GM21737 (cell line): ENCODE measurements around the gene DHX30.
"Not testable (repeated sequence)": the region's sequence is repeated elsewhere in the genome, so short reads cannot be mapped to it uniquely, and the experiment has no call there.

Experiments
- ATAC-seq: cut with Tn5 transposase; IDR thresholded peaks from one replicate; pipeline ENCODE4 v1.9.1; 2021; ENCODE audit warnings: mild to moderate bottlenecking, moderate library complexity; ENCODE audit not compliant: unreplicated experiment

DHX30 gene, protein sequence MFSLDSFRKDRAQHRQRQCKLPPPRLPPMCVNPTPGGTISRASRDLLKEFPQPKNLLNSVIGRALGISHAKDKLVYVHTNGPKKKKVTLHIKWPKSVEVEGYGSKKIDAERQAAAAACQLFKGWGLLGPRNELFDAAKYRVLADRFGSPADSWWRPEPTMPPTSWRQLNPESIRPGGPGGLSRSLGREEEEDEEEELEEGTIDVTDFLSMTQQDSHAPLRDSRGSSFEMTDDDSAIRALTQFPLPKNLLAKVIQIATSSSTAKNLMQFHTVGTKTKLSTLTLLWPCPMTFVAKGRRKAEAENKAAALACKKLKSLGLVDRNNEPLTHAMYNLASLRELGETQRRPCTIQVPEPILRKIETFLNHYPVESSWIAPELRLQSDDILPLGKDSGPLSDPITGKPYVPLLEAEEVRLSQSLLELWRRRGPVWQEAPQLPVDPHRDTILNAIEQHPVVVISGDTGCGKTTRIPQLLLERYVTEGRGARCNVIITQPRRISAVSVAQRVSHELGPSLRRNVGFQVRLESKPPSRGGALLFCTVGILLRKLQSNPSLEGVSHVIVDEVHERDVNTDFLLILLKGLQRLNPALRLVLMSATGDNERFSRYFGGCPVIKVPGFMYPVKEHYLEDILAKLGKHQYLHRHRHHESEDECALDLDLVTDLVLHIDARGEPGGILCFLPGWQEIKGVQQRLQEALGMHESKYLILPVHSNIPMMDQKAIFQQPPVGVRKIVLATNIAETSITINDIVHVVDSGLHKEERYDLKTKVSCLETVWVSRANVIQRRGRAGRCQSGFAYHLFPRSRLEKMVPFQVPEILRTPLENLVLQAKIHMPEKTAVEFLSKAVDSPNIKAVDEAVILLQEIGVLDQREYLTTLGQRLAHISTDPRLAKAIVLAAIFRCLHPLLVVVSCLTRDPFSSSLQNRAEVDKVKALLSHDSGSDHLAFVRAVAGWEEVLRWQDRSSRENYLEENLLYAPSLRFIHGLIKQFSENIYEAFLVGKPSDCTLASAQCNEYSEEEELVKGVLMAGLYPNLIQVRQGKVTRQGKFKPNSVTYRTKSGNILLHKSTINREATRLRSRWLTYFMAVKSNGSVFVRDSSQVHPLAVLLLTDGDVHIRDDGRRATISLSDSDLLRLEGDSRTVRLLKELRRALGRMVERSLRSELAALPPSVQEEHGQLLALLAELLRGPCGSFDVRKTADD

GRCh38 chr3:47802734-47803479 lies at the start of gene DHX30:
Gene DHX30, plus strand, starts transcription at chr3:47803138. Its CDS starts 7,546 bp downstream, at chr3:47810684.
- ATAC-seq = peak; percentile 85

GRCh38 chr3:47758261-47759025 lies 44.5 kb upstream of the DHX30 start:
- no peak for ATAC-seq

- ATAC-seq = not testable (repeated sequence)
Observed at GRCh38 chr3:47760207-47760606, 42.7 kb upstream of the DHX30 start.

DNA sequence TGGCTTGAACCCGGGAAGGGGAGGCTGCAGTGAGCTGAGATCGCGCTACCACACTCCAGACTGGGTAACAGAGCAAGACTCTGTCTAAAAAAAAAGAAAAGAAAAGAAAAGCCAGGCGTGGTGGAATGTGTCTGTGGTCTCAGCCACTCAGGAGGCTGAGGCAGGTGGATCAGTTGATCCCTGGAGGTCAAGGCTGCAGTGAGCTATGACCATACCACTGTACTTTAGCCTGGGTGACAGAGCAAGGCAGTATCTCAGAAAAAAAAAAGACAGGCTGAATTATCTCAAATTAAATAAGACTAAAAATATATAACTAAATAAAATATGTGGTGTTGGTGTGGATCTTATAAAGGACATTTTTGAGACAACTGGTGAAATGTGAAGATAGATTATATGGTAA lies 41.9 kb upstream of the DHX30 start:
- ATAC-seq = no peak

- no peak for ATAC-seq
Observed at GRCh38 chr3:47762233-47762632, 40.7 kb upstream of the DHX30 start.

GRCh38 chr3:47766186-47766585 lies 36.8 kb upstream of the DHX30 start:
- ATAC-seq = no peak

GRCh38 chr3:47772047-47772446 lies 30.9 kb upstream of the DHX30 start:
- ATAC-seq = no peak

DNA sequence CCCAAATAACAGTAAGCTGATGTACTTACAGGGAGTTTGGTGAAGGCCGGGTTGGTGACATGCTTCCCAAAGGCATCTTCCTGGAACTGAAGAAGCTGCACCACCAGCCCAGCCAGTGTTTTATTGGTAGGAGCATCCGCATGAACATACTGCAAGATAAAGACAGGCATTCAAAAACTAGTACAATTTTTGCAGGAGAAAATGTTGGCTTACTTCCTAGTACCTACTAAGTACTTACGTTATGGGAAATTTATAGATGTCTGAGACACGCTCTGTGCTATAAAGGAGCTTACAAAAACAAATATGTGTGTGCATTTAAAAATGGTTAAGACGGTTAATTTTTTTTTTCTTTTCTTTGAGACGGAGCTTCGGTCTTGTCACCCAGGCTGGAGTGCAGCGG lies 30.1 kb upstream of the DHX30 start:
- ATAC-seq = no peak

GRCh38 chr3:47778746-47779145 lies 24.2 kb upstream of the DHX30 start:
- ATAC-seq = no peak

DNA sequence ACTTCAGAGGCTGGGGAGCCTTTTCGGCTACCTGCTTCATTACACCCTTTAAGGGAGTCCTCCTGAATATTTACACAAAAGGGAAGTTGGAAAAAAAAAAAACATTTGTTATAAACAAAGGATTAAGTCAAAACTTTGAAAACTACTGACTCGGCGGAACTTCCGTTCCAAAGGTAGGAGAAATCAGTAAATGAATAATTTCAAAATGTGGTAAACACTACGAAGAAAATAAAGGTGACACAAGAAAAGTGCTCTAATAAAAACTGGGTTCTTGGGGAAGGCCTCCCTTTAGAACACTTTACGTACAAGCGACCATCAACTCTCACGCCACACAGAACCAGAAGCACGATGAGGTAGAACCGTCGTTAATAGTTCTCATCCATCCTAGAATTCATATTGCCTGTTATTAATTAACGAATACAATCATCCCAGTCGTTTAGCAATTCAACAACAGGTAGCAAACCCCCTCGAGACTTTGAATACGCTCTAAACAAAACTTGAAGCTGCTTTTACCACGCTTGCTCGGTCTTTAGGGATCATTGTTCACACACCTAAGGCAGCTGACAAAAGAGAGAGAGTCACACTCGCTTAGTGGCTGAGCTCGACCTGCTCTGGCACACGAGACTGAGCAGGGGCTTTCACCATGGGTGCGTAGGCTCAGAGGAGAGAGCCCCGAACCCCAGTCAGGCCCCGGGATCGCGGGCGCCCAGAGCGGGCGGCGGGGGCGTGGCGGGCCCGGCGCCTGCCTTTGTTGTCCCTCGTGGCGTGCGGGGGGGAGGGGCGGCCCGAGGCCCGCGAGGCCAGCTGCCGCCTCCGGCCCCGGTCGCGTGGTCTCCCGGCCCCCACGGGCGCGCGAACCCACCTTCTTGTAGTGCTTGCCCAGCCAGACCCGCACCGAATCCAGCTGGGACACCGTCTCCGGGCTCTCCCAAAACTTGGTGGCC lies 21.9 kb upstream of the DHX30 start:
- peak; percentile 29 for ATAC-seq

- peak; percentile 70 for ATAC-seq
Observed at GRCh38 chr3:47781685-47782445, 21.1 kb upstream of the DHX30 start, which contains the start of gene SMARCC1. Gene SMARCC1, minus strand, starts transcription at chr3:47781893. Its CDS starts 96 bp downstream, at chr3:47781797.

- peak; percentile 5 for ATAC-seq
Observed at GRCh38 chr3:47782446-47783308, 20.3 kb upstream of the DHX30 start.

DNA sequence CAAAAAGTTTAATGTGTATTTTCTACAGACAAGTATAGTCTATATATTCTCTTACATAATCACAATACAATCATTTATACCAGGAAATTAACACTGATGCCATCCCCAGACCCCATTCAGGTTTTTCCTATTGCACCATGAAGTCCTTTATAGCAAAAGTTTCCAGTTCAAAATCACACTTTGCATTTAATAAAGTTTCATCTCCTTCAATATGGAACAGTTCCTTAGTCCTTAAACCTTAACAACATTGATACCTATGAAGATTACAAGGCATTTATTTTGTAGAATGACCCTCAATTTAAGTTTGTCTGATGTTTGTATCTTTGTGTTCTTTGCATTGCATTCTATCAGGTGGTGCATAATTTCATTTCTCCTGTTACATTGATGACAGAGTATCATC lies 19.3 kb upstream of the DHX30 start:
- ATAC-seq = no peak

GRCh38 chr3:47791193-47791855 lies 11.6 kb upstream of the DHX30 start:
- ATAC-seq = no peak

- ATAC-seq = no peak
Observed at GRCh38 chr3:47792699-47793098, 10.2 kb upstream of the DHX30 start.

- ATAC-seq = no peak
Observed at GRCh38 chr3:47794544-47794943, 8.4 kb upstream of the DHX30 start.
